H1 (cell line): ENCODE results near the gene ACACA. TPM values are rescaled to one million over a fixed set of nuclear protein-coding genes. Genes with fewer than 3 reads are reported as not detected.
"Not testable (repeated sequence)": the region's sequence is repeated elsewhere in the genome, so short reads cannot be mapped to it uniquely, and the experiment has no call there.

ENCODE experiments used
- CTCF ChIA-PET: fragments of 300-600 bp; sonication (Branson Sonifier 250); formaldehyde crosslinking; loops from one replicate; lab custom pipeline; 2021; ENCODE audit not compliant: partially characterized antibody; lab: Charles Lee
- POLR2A ChIA-PET: fragments of 300-600 bp; sonication (Branson Sonifier 250); formaldehyde crosslinking; loops from one replicate; lab custom pipeline; 2021; ENCODE audit warnings: inconsistent platforms; ENCODE audit not compliant: partially characterized antibody; lab: Charles Lee
- DNase-seq, 2 experiments: peaks; one replicate each; pipeline versions ENCODE4 v3.0.0 to v3.0.0-alpha.2; 2010 to 2022; ENCODE audit warnings: low spot score in 2 of 2, low read depth in 1 of 2, mixed read lengths in 1 of 2
- FAIRE-seq: peaks from 2 replicates; lab custom pipeline; 2011; peaks lifted over from hg19 to GRCh38; lab: Jason Lieb, UNC
- H2AFZ ChIP-seq: 2 replicates; pipeline ENCODE4 v1.8.1; 2012; ENCODE audit warnings: low read length, inconsistent platforms
- H2AK5ac ChIP-seq: 2 replicates; pipeline ENCODE4 v1.6.1; 2013; ENCODE audit warnings: low read depth, low read length
- H2BK120ac ChIP-seq: replicated peaks from 2 replicates; pipeline ENCODE3; 2013; ENCODE audit warnings: low read depth, low read length, inconsistent platforms
- H2BK12ac ChIP-seq: 2 replicates; pipeline ENCODE4 v1.6.1; 2013; ENCODE audit warnings: low read depth, low read length
- H2BK15ac ChIP-seq: 2 replicates; pipeline ENCODE4 v1.6.1; 2013; ENCODE audit warnings: low read length
- H2BK20ac ChIP-seq: 2 replicates; pipeline ENCODE4 v1.6.1; 2013; ENCODE audit warnings: low read length
- H2BK5ac ChIP-seq: 2 replicates; pipeline ENCODE4 v1.6.1; 2013; ENCODE audit warnings: low read depth, low read length
- H3K14ac ChIP-seq: 2 replicates; pipeline ENCODE4 v1.6.1; 2013; ENCODE audit warnings: inconsistent platforms; ENCODE audit not compliant: insufficient read length
- H3K18ac ChIP-seq: 2 replicates; pipeline ENCODE4 v1.6.1; 2013; ENCODE audit warnings: low read length; ENCODE audit errors: extremely low read depth
- H3K23ac ChIP-seq: 2 replicates; pipeline ENCODE4 v1.6.1; 2013; ENCODE audit warnings: inconsistent platforms; ENCODE audit not compliant: insufficient read length
- H3K23me2 ChIP-seq: 2 replicates; pipeline ENCODE4 v1.6.1; 2013; ENCODE audit warnings: low read depth, low read length
- H3K27ac ChIP-seq: 2 replicates; pipeline ENCODE4 v1.6.1; 2011; ENCODE audit warnings: low read depth, low read length, inconsistent platforms
- H3K27me3 ChIP-seq, 4 experiments: replicated peaks in 1 of 4; 1 replicate in 1 of 4; 2 replicates in 3 of 4; pipeline versions ENCODE4 v1.6.1 to v1.8.1; 2011 to 2013; ENCODE audit warnings: low read length in 3 of 4, mild to moderate bottlenecking in 3 of 4, inconsistent platforms in 2 of 4, mixed read lengths in 2 of 4, moderate library complexity in 1 of 4; ENCODE audit not compliant: control insufficient read depth in 3 of 4, insufficient read depth in 3 of 4; ENCODE audit errors: extremely low read depth in 1 of 4
- H3K36me3 ChIP-seq, 4 experiments: 2 replicates each; pipeline versions ENCODE4 v1.6.1 to v1.8.1; 2011 to 2013; ENCODE audit warnings: mild to moderate bottlenecking in 4 of 4, low read length in 3 of 4, moderate library complexity in 2 of 4, control low read depth in 1 of 4, inconsistent platforms in 1 of 4; ENCODE audit not compliant: insufficient read depth in 4 of 4, control insufficient read depth in 2 of 4
- H3K4ac ChIP-seq: replicated peaks from 2 replicates; pipeline ENCODE3; 2013; ENCODE audit warnings: low read length, low read depth, mixed read lengths, inconsistent platforms; ENCODE audit not compliant: insufficient read length
- H3K4me1 ChIP-seq, 4 experiments: replicated peaks in 1 of 4; 1 replicate in 1 of 4; 2 replicates in 3 of 4; pipeline versions ENCODE4 v1.6.1 to v1.8.1; 2011 to 2013; ENCODE audit warnings: low read length in 3 of 4, inconsistent platforms in 2 of 4, mixed read lengths in 1 of 4; ENCODE audit not compliant: insufficient read depth in 4 of 4, control insufficient read depth in 3 of 4
- H3K4me2 ChIP-seq, 2 experiments: 2 replicates each; pipeline versions ENCODE4 v1.6.1 to v1.8.1; 2011 to 2013; ENCODE audit warnings: low read depth in 2 of 2, low read length in 2 of 2, control low read depth in 1 of 2, inconsistent platforms in 1 of 2, mild to moderate bottlenecking in 1 of 2; ENCODE audit not compliant: insufficient read depth in 1 of 2
- H3K4me3 ChIP-seq, 4 experiments: fragments of 200-600, 300-600 bp in 1 of 4; sonication (generic), shearing (Covaris generic), sonication (Bioruptor Twin) in 1 of 4; 2 replicates each; pipeline versions ENCODE4 v1.5.1 to v1.8.1; 2011 to 2016; ENCODE audit warnings: low read length in 4 of 4, low read depth in 3 of 4, control low read depth in 2 of 4, inconsistent platforms in 2 of 4, mild to moderate bottlenecking in 2 of 4, mixed read lengths in 1 of 4, moderate library complexity in 1 of 4; ENCODE audit not compliant: insufficient read depth in 2 of 4; ENCODE audit errors: extremely low read depth in 1 of 4
- H3K56ac ChIP-seq: replicated peaks from 2 replicates; pipeline ENCODE3; 2013; ENCODE audit warnings: low read depth, mild to moderate bottlenecking, mixed read lengths, low read length, inconsistent platforms; ENCODE audit not compliant: insufficient read length
- H3K79me1 ChIP-seq: 2 replicates; pipeline ENCODE4 v1.6.1; 2013; ENCODE audit warnings: low read depth, low read length, control low read depth
- H3K79me2 ChIP-seq, 2 experiments: 2 replicates each; pipeline versions ENCODE4 v1.6.1 to v1.8.1; 2012 to 2013; ENCODE audit warnings: low read length in 2 of 2, mild to moderate bottlenecking in 2 of 2, inconsistent platforms in 1 of 2; ENCODE audit not compliant: insufficient read depth in 2 of 2, control insufficient read depth in 1 of 2
- H3K9ac ChIP-seq, 4 experiments: replicated peaks in 1 of 4; 1 replicate in 1 of 4; 2 replicates in 3 of 4; pipeline versions ENCODE4 v1.6.1 to v1.8.1; 2011 to 2013; ENCODE audit warnings: low read depth in 3 of 4, low read length in 3 of 4, control low read depth in 2 of 4, mild to moderate bottlenecking in 2 of 4, moderate library complexity in 2 of 4, inconsistent platforms in 1 of 4; ENCODE audit errors: extremely low read depth in 1 of 4
- H3K9me3 ChIP-seq, 2 experiments: 2 replicates each; pipeline versions ENCODE4 v1.6.1 to v1.8.1; 2012 to 2013; ENCODE audit warnings: mild to moderate bottlenecking in 2 of 2, moderate library complexity in 2 of 2, control low read depth in 1 of 2, inconsistent platforms in 1 of 2, low read depth in 1 of 2, low read length in 1 of 2, mixed read lengths in 1 of 2; ENCODE audit not compliant: insufficient read depth in 2 of 2
- H4K20me1 ChIP-seq, 2 experiments: replicated peaks in 1 of 2; 2 replicates each; pipeline versions ENCODE3 to v1.8.1; 2011 to 2013; ENCODE audit warnings: inconsistent platforms in 2 of 2, low read length in 2 of 2, mild to moderate bottlenecking in 1 of 2; ENCODE audit not compliant: insufficient read depth in 2 of 2, control insufficient read depth in 1 of 2
- H4K5ac ChIP-seq: 2 replicates; pipeline ENCODE4 v1.6.1; 2013; ENCODE audit warnings: low read length, low read depth, mixed read lengths, inconsistent platforms; ENCODE audit not compliant: insufficient read length
- H4K8ac ChIP-seq: 2 replicates; pipeline ENCODE4 v1.8.0; 2013; ENCODE audit warnings: mild to moderate bottlenecking, moderate library complexity, low read length, inconsistent platforms; ENCODE audit not compliant: insufficient read depth; ENCODE audit errors: extremely low read depth
- H4K91ac ChIP-seq: replicated peaks from 2 replicates; pipeline ENCODE3; 2013; ENCODE audit warnings: low read length, mixed read lengths, inconsistent platforms; ENCODE audit not compliant: insufficient read length
- WGBS, 2 experiments: shearing (Covaris generic) in 1 of 2; methylation state at CpG; one replicate each; pipeline versions ENCODE4 v1.1.6 to v1.1.7; 2013 to 2015; ENCODE audit warnings: low lambda C conversion rate in 2 of 2, mixed read lengths in 2 of 2, inconsistent platforms in 1 of 2, low coverage in 1 of 2, missing lambda C conversion rate in 1 of 2; ENCODE audit not compliant: insufficient replicate concordance in 2 of 2, insufficient coverage in 1 of 2, insufficient read length in 1 of 2; ENCODE audit errors: extremely low coverage in 1 of 2, missing lambda C conversion rate in 1 of 2; 5-methylcytosine and 5-hydroxymethylcytosine counted together
- polyA plus RNA-seq, 7 experiments: library from polyadenylated mRNA; depleted of rRNA in 3 of 7; stranded (reverse) in 5 of 7; unstranded in 2 of 7; fragments of >200 nt in 5 of 7; fragments of 200-250 nt in 2 of 7; gene quantifications; 1 replicate in 5 of 7; 2 replicates in 1 of 7; 4 replicates in 1 of 7; pipeline versions ENCODE4 v1.2.1 to v1.2.3, GENCODE V29; 2011 to 2013; ENCODE audit warnings: missing spikeins in 2 of 7, mixed read lengths in 2 of 7
- total RNA-seq: library from RNA; stranded (reverse); fragmentation: NEBNext Ultra II Directional; extraction: Animal tissue kit (Norgen Biotek cat#: 25700); gene quantifications from 2 replicates; pipeline ENCODE4 v1.2.1, GENCODE V29; 2021

Gene ACACA
- total and polyA plus RNA-seq, 2 of the 8 experiments (the other 6 are each of a cell fraction or from before 2014, with no cell fraction given), result 74.0 to 160 TPM

GRCh38 chr17:37143558-37143957 lies 263.1 kb downstream of the ACACA start:
- H3K9me3 ChIP-seq, FAIRE-seq, H3K27me3 ChIP-seq, H3K9ac ChIP-seq, H2AFZ ChIP-seq, H3K18ac ChIP-seq, POLR2A ChIA-PET, H3K79me1 ChIP-seq, H4K91ac ChIP-seq, H2BK5ac ChIP-seq, H2AK5ac ChIP-seq, H2BK12ac ChIP-seq, H4K20me1 ChIP-seq, H3K27ac ChIP-seq, H3K79me2 ChIP-seq, H4K8ac ChIP-seq, DNase-seq, H3K14ac ChIP-seq, H4K5ac ChIP-seq, H3K4me1 ChIP-seq, H3K23ac ChIP-seq, H3K4me3 ChIP-seq, H3K4ac ChIP-seq, H2BK20ac ChIP-seq, H3K56ac ChIP-seq, H3K4me2 ChIP-seq, H2BK15ac ChIP-seq, H3K23me2 ChIP-seq, H2BK120ac ChIP-seq: not testable (repeated sequence)
- CTCF ChIA-PET, result interaction anchor here (0.6 to 1.6 kb wide), 3 partner anchors 19 to 273 kb away, joined by 3 to 4 read pairs (median 3); no protein-coding TSS in a partner anchor
- H3K36me3 ChIP-seq, result peaks cover 0 to 14% (median 2%) of the 10 kb centered on the region in 4 experiments; a peak in 4 of 8 replicates
- WGBS, 2 experiments, result 89% methylated on average over 3 of the region's 3 CpGs; no CpG with 5 or more reads in 1 of the 2 experiments
